GM15510 (cell line): ENCODE results near the gene ABCF1.

Experiments
- POLR2A ChIP-seq: IDR thresholded peaks from 3 replicates; pipeline ENCODE4 v1.6.1; 2011; ENCODE audit warnings: borderline replicate concordance; ENCODE audit not compliant: insufficient read length; ENCODE audit errors: extremely low read depth

ABCF1 gene

DNA sequence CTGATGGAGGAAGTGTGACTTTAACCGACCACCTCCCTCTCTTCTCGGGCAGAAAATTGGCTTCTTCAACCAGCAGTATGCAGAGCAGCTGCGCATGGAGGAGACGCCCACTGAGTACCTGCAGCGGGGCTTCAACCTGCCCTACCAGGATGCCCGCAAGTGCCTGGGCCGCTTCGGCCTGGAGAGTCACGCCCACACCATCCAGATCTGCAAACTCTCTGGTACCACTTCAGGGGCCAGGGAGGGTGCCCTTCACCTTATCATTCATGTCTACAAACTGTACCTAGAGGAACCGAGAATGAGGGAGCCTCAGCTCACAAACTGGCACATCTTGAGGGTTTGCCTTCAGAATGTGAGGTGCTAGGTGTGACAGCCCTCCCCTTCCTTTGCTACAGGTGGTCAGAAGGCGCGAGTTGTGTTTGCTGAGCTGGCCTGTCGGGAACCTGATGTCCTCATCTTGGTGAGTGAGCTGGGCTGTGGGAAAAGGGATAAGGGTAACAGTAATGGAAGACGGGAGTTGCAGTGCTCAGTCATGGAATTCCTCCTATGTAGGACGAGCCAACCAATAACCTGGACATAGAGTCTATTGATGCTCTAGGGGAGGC, 18.6 kb downstream of the ABCF1 start:
- TF ChIP-seq POLR2A = no peak

GRCh38 chr6:30590509-30590908, 19.3 kb downstream of the ABCF1 start:
- no peak for TF ChIP-seq POLR2A

- no peak for TF ChIP-seq POLR2A
Measured at GRCh38 chr6:30591008-30591407, 19.8 kb downstream of the ABCF1 start.

DNA sequence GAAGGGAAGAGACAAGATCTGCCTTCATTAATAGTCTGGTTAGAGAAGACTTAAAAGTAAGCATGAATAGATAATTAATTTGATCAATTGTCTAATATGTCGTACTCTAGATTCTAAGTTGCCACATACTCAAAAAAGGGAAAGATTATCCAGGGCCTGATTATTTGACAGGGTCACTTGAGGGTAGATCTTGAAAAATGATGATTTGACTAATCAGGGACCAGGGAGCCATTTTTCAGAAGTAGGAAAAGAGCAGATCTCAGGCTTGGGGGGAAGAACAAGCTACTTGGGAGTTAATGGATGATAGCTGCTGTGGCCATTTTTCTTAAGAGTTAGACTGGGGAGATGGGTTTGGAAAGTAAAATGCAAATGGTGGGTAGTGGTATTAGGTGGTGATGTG, 21.0 kb downstream of the ABCF1 start:
- no peak for TF ChIP-seq POLR2A

DNA sequence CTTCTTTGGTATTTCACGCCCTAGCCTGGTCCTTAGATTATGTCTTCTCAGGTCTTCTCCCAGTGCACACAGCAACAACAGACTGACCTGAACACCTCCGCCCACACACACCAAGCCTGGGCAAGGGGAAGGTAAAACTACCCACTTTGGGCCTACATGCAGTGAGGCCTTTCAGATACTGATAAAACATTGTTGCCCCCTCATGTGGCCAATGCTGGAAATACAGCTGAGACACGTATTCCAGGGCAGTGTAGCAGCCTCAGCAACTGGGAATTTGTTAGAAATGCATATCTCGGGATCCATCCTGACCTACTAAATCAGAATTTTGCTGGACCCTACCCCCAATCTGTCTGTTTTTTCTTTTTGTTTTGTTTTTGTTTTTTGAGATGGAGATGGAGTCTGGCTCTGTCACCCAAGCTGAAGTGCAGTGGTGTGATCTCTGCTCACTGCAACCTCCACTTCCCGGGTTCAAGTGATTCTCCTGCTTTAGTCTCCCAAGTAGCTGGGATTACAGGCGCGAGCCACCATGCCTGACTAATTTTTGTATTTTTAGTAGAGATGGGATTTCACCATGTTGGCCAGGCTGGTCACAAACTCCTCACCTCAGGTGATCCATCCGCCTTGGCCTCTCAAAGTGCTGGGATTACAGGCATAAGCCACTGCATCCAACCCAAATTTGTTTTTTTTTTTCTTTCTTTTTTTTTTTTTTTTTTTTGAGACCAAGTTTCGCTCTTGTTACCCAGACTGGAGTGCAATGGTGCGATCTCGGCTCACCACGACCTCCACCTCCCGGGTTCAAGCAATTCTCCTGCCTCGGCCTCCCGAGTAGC, 26.3 kb downstream of the ABCF1 start:
- peak; percentile 18 for TF ChIP-seq POLR2A

- TF ChIP-seq POLR2A = no peak
Measured at GRCh38 chr6:30598912-30599624, 27.8 kb downstream of the ABCF1 start.

DNA sequence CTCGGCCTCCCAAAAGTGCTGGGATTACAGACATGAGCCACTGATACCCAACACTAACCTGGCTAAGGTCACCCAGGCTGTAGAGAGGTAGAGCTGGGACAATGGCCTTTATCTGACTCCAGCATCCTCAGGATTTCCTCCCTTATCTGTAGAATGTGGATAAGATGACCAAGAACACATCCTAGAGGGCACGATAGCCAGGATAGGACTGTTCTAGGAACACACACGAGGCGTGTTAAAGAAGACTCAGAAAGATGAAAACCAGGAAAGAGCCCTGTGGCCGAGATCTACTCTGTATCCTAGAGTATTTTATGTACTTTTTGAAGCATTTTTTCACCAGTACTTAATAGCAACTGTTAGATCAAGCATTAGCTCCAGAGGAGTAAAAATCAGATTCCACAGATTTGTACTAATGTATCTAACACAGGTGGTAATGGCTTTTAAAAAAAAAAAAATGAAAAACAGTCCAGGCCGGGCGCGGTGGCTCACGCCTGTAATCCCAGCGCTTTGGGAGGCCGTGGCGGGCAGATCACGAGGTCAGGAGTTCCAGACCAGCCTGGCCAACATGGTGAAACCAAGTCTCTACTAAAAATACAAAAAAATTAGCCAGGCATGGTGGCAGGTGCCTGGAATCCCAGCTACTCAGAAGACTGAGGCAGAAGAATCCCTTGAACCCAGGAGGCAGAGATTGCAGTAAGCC, 28.5 kb downstream of the ABCF1 start:
- TF ChIP-seq POLR2A = no peak

DNA sequence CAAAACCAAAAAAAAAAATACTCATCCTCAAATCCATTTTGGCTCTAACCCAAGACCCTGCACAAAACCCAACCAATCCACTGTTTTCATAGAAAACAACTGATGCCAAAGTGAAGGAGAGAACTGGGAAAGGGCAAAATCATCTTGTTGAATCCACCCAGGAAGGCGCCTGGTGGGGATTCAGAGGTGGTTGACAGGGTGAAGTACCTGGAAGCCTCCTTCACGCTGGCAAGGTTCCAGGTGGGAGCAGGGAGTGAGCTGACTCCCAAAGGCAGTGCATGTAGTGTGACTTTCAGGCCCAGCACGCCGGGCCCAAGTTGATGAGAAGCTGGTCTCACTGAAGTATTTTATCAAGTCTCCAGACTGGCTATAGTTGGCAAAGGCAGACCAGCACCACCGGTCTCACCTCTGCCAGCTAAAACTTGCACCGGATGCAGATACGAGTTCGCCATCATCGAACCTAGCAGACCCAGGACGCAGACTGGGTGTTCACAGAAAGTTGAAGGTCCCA, 29.3 kb downstream of the ABCF1 start:
- TF ChIP-seq POLR2A = peak; percentile 24

- TF ChIP-seq POLR2A = no peak
Measured at GRCh38 chr6:30601436-30601814, 30.2 kb downstream of the ABCF1 start.

- TF ChIP-seq POLR2A = no peak
Measured at GRCh38 chr6:30601815-30602641, 30.8 kb downstream of the ABCF1 start.

DNA sequence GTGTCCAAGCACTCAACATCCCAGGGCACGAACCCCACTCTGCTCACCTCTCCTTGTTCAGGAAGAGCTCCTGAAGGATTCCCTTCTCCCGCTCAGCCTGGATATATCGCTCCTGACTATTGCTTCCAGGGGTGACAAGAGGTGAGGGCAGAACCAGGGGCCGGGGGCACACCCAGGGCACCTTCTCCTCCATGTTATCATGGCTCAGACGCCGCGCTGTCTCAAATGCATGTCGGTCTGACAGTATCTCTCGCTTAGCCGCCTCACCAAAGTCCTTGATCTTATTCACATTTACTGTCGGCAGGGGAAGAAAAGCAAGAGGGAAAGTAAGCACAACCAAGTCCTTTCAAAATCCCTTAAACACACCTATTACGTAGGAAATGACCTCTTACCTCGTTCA, 32.7 kb downstream of the ABCF1 start:
- no peak for TF ChIP-seq POLR2A

- TF ChIP-seq POLR2A = no peak
Measured at GRCh38 chr6:30610065-30610464, 38.8 kb downstream of the ABCF1 start.

- no peak for TF ChIP-seq POLR2A
Measured at GRCh38 chr6:30611150-30611855, 40.1 kb downstream of the ABCF1 start.

GRCh38 chr6:30611856-30612194, 40.6 kb downstream of the ABCF1 start:
- no peak for TF ChIP-seq POLR2A

DNA sequence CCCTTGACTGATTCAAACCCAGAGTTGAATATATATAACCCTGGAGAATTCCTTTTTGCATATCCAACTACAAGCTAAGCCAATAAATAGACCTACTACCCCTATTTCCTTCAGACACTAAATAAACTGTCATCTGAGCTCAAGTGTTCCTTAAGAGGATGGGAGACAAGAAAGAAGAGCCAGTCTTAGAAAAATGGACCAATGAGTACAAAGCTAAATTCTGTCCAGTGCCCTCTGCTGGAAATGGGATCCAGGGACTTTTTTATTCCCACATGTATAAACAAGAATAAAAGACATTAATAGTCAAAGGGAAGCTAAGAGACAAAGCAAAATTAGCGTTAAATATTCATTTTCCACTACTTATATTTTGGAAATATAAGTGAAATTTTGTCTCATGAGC, 41.0 kb downstream of the ABCF1 start:
- peak; percentile 14 for TF ChIP-seq POLR2A
